NOMO-1 (cell line): ENCODE measurements around the gene LRRC23.
"Not testable (repeated sequence)": the region's sequence is repeated elsewhere in the genome, so short reads cannot be mapped to it uniquely, and the experiment has no call there.

Experiments used
- DNase-seq, 2 experiments: peaks; one replicate each; lab custom pipeline; 2025; ENCODE audit not compliant: unreplicated experiment in 2 of 2; lab: John Stamatoyannopoulos, UW

Gene LRRC23

GRCh38 chr12:6904280-6905276, at the start of gene LRRC23:
TSS of gene LRRC23 (plus strand) at chr12:6904822. CDS start at chr12:6905634, 812 bp downstream.
- DNase-seq = peak; percentile 89 to 97

- DNase-seq = no peak
These were observed 49.3 kb upstream of the LRRC23 start for GRCh38 chr12:6855322-6855721.

- no peak for DNase-seq
These were observed 45.8 kb upstream of the LRRC23 start for GRCh38 chr12:6858799-6859198.

- no peak for DNase-seq
These were observed 44.5 kb upstream of the LRRC23 start for GRCh38 chr12:6860116-6860515.

- no peak for DNase-seq
These were observed 43.7 kb upstream of the LRRC23 start for GRCh38 chr12:6860942-6861341.

GRCh38 chr12:6861391-6861790, 43.2 kb upstream of the LRRC23 start:
- no peak for DNase-seq

GRCh38 chr12:6863033-6863432, 41.6 kb upstream of the LRRC23 start:
- DNase-seq = no peak

- DNase-seq = no peak
These were observed 40.9 kb upstream of the LRRC23 start for GRCh38 chr12:6863586-6864321.

- not testable (repeated sequence) for DNase-seq
These were observed 39.3 kb upstream of the LRRC23 start for GRCh38 chr12:6865307-6865706.

GRCh38 chr12:6866163-6866919, 38.3 kb upstream of the LRRC23 start:
- DNase-seq = no peak

- DNase-seq = peak in 1 of 2 experiments; percentile 67
These were observed 37.7 kb upstream of the LRRC23 start for GRCh38 chr12:6866920-6867412.

- peak; percentile 22 to 81 for DNase-seq
These were observed 37.0 kb upstream of the LRRC23 start, which contains the start of gene TPI1 for GRCh38 chr12:6867413-6868210. TSS of gene TPI1 (plus strand) at chr12:6867531. CDS start at chr12:6867567, 36 bp downstream.

- no peak for DNase-seq
These were observed 36.2 kb upstream of the LRRC23 start for GRCh38 chr12:6868211-6869048.

- DNase-seq = peak; percentile 56 to 76
These were observed 35.3 kb upstream of the LRRC23 start for GRCh38 chr12:6869049-6870021.

- not testable (repeated sequence) for DNase-seq
These were observed 34.3 kb upstream of the LRRC23 start for GRCh38 chr12:6870304-6870703.

GRCh38 chr12:6871052-6871957, 33.3 kb upstream of the LRRC23 start:
- DNase-seq = peak in 1 of 2 experiments; percentile 26
